PFSK-1 (cell line): ENCODE data around the gene GBP3.

Experiments
- POLR2AphosphoS5 ChIP-seq: IDR thresholded peaks from 2 replicates; pipeline ENCODE4 v1.6.1; 2012; ENCODE audit warnings: low read depth, mild to moderate bottlenecking, control low read depth, low read length, moderate library complexity
- REST ChIP-seq, 2 experiments: IDR thresholded peaks; 2 replicates each; pipeline versions ENCODE4 v1.6.1 to v1.8.0; 2011 to 2012; ENCODE audit warnings: low read depth in 2 of 2, low read length in 2 of 2, control low read depth in 1 of 2, inconsistent platforms in 1 of 2, mild to moderate bottlenecking in 1 of 2, moderate library complexity in 1 of 2; ENCODE audit not compliant: insufficient read depth in 1 of 2
- SIN3A ChIP-seq: IDR thresholded peaks from 2 replicates; pipeline ENCODE4 v1.6.1; 2012; ENCODE audit warnings: mild to moderate bottlenecking, low read length, moderate library complexity, borderline replicate concordance; ENCODE audit not compliant: insufficient read depth

- no peak for TF ChIP-seq POLR2AphosphoS5
- TF ChIP-seq SIN3A = no peak
- TF ChIP-seq REST (IDR thresholded peaks at IDR 0.05; ENCODE audit: insufficient read depth in 1 of 2, low read depth in 2 of 2, low read length in 2 of 2) = no peak
Measured at GRCh38 chr1:89051955-89052312, 29.3 kb upstream of the GBP3 start.
